ENCODE results near the gene GARIN5A. TPM values are rescaled to one million over a fixed set of nuclear protein-coding genes. Genes with fewer than 3 reads are reported as not detected.

Gene GARIN5A
- total and polyA plus RNA-seq, 2 of the 8 experiments (the other 6 are each of a cell fraction or from before 2014, with no cell fraction given), result 9.1 to 18.5 TPM

- H3K56ac ChIP-seq (replicated peaks; ENCODE audit: insufficient read length, low read depth, low read length), result no peak overlapping the region
- H4K8ac ChIP-seq (ENCODE audit: extremely low read depth, insufficient read depth, low read length), result no peak overlapping the region
- ChIA-PET CTCF (ENCODE audit: partially characterized antibody) (interaction anchor here (0.8 to 19.3 kb wide), 7 partner anchors 15 to 231 kb away, joined by 3 to 206 read pairs (median 3); no protein-coding TSS in a partner anchor), POLR2A (ENCODE audit: partially characterized antibody) (no interaction called here)
- peaks cover 0 to 13% (median 0%) of the 10 kb centered on the region in 4 experiments; a peak in 1 of 8 replicates for H3K36me3 ChIP-seq (ENCODE audit: control insufficient read depth in 2 of 4, insufficient read depth in 4 of 4, low read length in 3 of 4)
- no peaks in the 10 kb centered on the region for H3K79me2 ChIP-seq (ENCODE audit: control insufficient read depth in 1 of 2, insufficient read depth in 2 of 2, low read length in 2 of 2)
- no peak overlapping the region for H2BK120ac ChIP-seq (replicated peaks; ENCODE audit: low read depth, low read length)
- H2AFZ ChIP-seq (ENCODE audit: low read length), result no peak overlapping the region
- no peaks in the 10 kb centered on the region for H3K23me2 ChIP-seq (ENCODE audit: low read depth, low read length)
- no peak overlapping the region for H3K18ac ChIP-seq (ENCODE audit: extremely low read depth, low read length)
- H2BK12ac ChIP-seq (ENCODE audit: low read depth, low read length), result no peak overlapping the region
- H2BK20ac ChIP-seq (ENCODE audit: low read length), result no peak overlapping the region
- no peak overlapping the region for H3K14ac ChIP-seq (ENCODE audit: insufficient read length)
- H3K4me3 ChIP-seq (ENCODE audit: extremely low read depth in 1 of 4, insufficient read depth in 2 of 4, low read depth in 3 of 4, low read length in 4 of 4), result no peak overlapping the region
- no peak overlapping the region for H3K23ac ChIP-seq (ENCODE audit: insufficient read length)
- no peaks in the 10 kb centered on the region; a peak in 1 of 4 replicates for H3K9me3 ChIP-seq (ENCODE audit: insufficient read depth in 2 of 2, low read depth in 1 of 2, low read length in 1 of 2)
- no peak overlapping the region for H4K91ac ChIP-seq (replicated peaks; ENCODE audit: insufficient read length, low read length)
- no peak overlapping the region for H3K4me2 ChIP-seq (ENCODE audit: insufficient read depth in 1 of 2, low read depth in 2 of 2, low read length in 2 of 2)
- DNase-seq (ENCODE audit: low read depth in 1 of 2, low spot score in 2 of 2) (no peak), FAIRE-seq (no peak)
- H2AK5ac ChIP-seq (ENCODE audit: low read depth, low read length), result no peak overlapping the region
- no peak overlapping the region for H3K9ac ChIP-seq (replicated peaks in 1 of 4; ENCODE audit: extremely low read depth in 1 of 4, low read depth in 3 of 4, low read length in 3 of 4)
- H3K27me3 ChIP-seq (replicated peaks in 1 of 4; ENCODE audit: control insufficient read depth in 3 of 4, extremely low read depth in 1 of 4, insufficient read depth in 3 of 4, low read length in 3 of 4), result no peaks in the 10 kb centered on the region; a peak in 1 of 7 replicates
- peaks cover 3 to 9% of the 10 kb centered on the region in 2 experiments for H4K20me1 ChIP-seq (replicated peaks in 1 of 2; ENCODE audit: control insufficient read depth in 1 of 2, insufficient read depth in 2 of 2, low read length in 2 of 2)
- H2BK5ac ChIP-seq (ENCODE audit: low read depth, low read length), result no peak overlapping the region
- no peak overlapping the region for H3K27ac ChIP-seq (ENCODE audit: low read depth, low read length)
- no peaks in the 10 kb centered on the region for H3K4me1 ChIP-seq (replicated peaks in 1 of 4; ENCODE audit: control insufficient read depth in 3 of 4, insufficient read depth in 4 of 4, low read length in 3 of 4)
- 92% methylated on average over 10 of the region's 10 CpGs; no CpG with 5 or more reads in 1 of the 2 experiments for WGBS, 2 experiments (ENCODE audit: extremely low coverage in 1 of 2, insufficient coverage in 1 of 2, insufficient read length in 1 of 2, insufficient replicate concordance in 2 of 2, low coverage in 1 of 2, low lambda C conversion rate in 2 of 2, missing lambda C conversion rate in 1 of 2)
- no peaks in the 10 kb centered on the region for H3K79me1 ChIP-seq (ENCODE audit: low read depth, low read length)
- H4K5ac ChIP-seq (ENCODE audit: insufficient read length, low read depth, low read length), result no peak overlapping the region
- no peak overlapping the region for H2BK15ac ChIP-seq (ENCODE audit: low read length)
- no peak overlapping the region for H3K4ac ChIP-seq (replicated peaks; ENCODE audit: insufficient read length, low read depth, low read length)
- no peak for TF ChIP-seq CBX5 (IDR thresholded peaks at IDR 0.05; ENCODE audit: low read depth, low read length)
- TF ChIP-seq GABPA (IDR thresholded peaks at IDR 0.05; ENCODE audit: borderline replicate concordance, insufficient read depth, low read length), result no peak
- no peak for TF ChIP-seq EZH2 (IDR thresholded peaks at IDR 0.05; ENCODE audit: low read depth, low read length, severe bottlenecking)
- no peak for TF ChIP-seq MAX (IDR thresholded peaks at IDR 0.05)
- no peak for TF ChIP-seq SIRT6 (IDR thresholded peaks at IDR 0.05; ENCODE audit: low read length)
- no peak for TF ChIP-seq FOSL1 (IDR thresholded peaks at IDR 0.05; ENCODE audit: insufficient read depth, low read depth, low read length)
- TF ChIP-seq KDM5A (IDR thresholded peaks at IDR 0.05; ENCODE audit: low read length), result no peak
- TF ChIP-seq USF2 (IDR thresholded peaks at IDR 0.05; ENCODE audit: low read length), result no peak
- TF ChIP-seq TBP (IDR thresholded peaks at IDR 0.05; ENCODE audit: low read depth, low read length), result no peak
- no peak for TF ChIP-seq EP300 (IDR thresholded peaks at IDR 0.05; ENCODE audit: borderline replicate concordance in 1 of 2, low read depth in 2 of 2, low read length in 2 of 2)
- no peak for TF ChIP-seq PHF8 (conservative IDR thresholded peaks at IDR 0.05; ENCODE audit: low read depth, low read length)
- no peak for TF ChIP-seq POU5F1 (IDR thresholded peaks at IDR 0.05; ENCODE audit: low read depth, low read length)
- TF ChIP-seq TCF12 (IDR thresholded peaks at IDR 0.05; ENCODE audit: low read depth, low read length), result no peak
These were observed 46.2 kb upstream of the GARIN5A start for GRCh38 chr19:50522881-50523280.
